GM23338 (cell line): Measurements from ENCODE around the gene PSMB10. TPM values are rescaled to one million over a fixed set of nuclear protein-coding genes. Genes with fewer than 3 reads are reported as not detected.
A peak's percentile ranks its signal among the peaks of the same experiment; 100 is the strongest.

Experiments
- ATAC-seq: fragments of 200-7000 bp; cut with Tn5 transposase; 3 replicates; pipeline ENCODE4 v1.9.1; 2020
- DNase-seq: peaks from one replicate; pipeline ENCODE4 v3.0.0-alpha.2; 2015; ENCODE audit warnings: low spot score
- H2AFZ ChIP-seq: fragments of 200-600 bp; sonication (generic); 2 replicates; pipeline ENCODE4 v1.8.0; 2016; ENCODE audit warnings: antibody characterized with exemption, mild to moderate bottlenecking, moderate library complexity
- H3F3A ChIP-seq: fragments of 200-600 bp; sonication (generic); replicated peaks from 2 replicates; pipeline ENCODE4 v1.8.0; 2017; ENCODE audit warnings: antibody characterized with exemption, mixed run types, low read depth
- H3K27ac ChIP-seq: fragments of 200-600 bp; sonication (generic); 2 replicates; pipeline ENCODE4 v1.6.1; 2016; ENCODE audit warnings: low read depth
- H3K27me3 ChIP-seq: fragments of 200-600 bp; sonication (generic); 2 replicates; pipeline ENCODE4 v1.8.0; 2016; ENCODE audit warnings: mild to moderate bottlenecking, mixed run types, moderate library complexity; ENCODE audit not compliant: insufficient read depth
- H3K36me3 ChIP-seq: fragments of 200-600 bp; sonication (generic); 2 replicates; pipeline ENCODE4 v1.8.0; 2016; ENCODE audit warnings: mild to moderate bottlenecking; ENCODE audit not compliant: insufficient read depth
- H3K4me1 ChIP-seq: fragments of 200-600 bp; sonication (generic); 2 replicates; pipeline ENCODE4 v1.8.0; 2016; ENCODE audit warnings: mild to moderate bottlenecking, moderate library complexity; ENCODE audit not compliant: insufficient read depth
- H3K4me2 ChIP-seq: fragments of 200-600 bp; sonication (generic); 2 replicates; pipeline ENCODE4 v1.7.1; 2017; ENCODE audit warnings: mixed run types
- H3K4me3 ChIP-seq: fragments of 200-600 bp; sonication (generic); 2 replicates; pipeline ENCODE4 v1.6.1; 2016; ENCODE audit warnings: mixed run types
- H3K79me2 ChIP-seq: fragments of 200-600 bp; sonication (generic); replicated peaks from 2 replicates; pipeline ENCODE4 v1.8.0; 2017; ENCODE audit warnings: mild to moderate bottlenecking; ENCODE audit not compliant: insufficient read depth
- H3K9me2 ChIP-seq: fragments of 200-600 bp; sonication (generic); 2 replicates; pipeline ENCODE4 v1.8.0; 2017; ENCODE audit not compliant: insufficient read depth
- H4K20me1 ChIP-seq: fragments of 200-600 bp; sonication (generic); replicated peaks from 2 replicates; pipeline ENCODE4 v1.8.0; 2017; ENCODE audit warnings: mild to moderate bottlenecking; ENCODE audit not compliant: insufficient read depth
- H3K27ac Mint-ChIP-seq: 2 replicates; pipeline ENCODE4 v1.8.0; 2020; ENCODE audit warnings: inconsistent platforms, mild to moderate bottlenecking, moderate library complexity, mixed read lengths
- H3K27me3 Mint-ChIP-seq: 3 replicates; pipeline ENCODE4 v1.8.0; 2022; ENCODE audit warnings: low read depth, mild to moderate bottlenecking, moderate library complexity, mixed read lengths, inconsistent platforms; ENCODE audit not compliant: insufficient read depth, poor library complexity
- H3K36me3 Mint-ChIP-seq: 3 replicates; pipeline ENCODE4 v1.8.0; 2021; ENCODE audit warnings: low read depth, mild to moderate bottlenecking, inconsistent platforms, moderate library complexity, mixed read lengths
- H3K4me1 Mint-ChIP-seq: 3 replicates; pipeline ENCODE4 v1.8.0; 2020; ENCODE audit warnings: mild to moderate bottlenecking, inconsistent platforms, mixed read lengths
- H3K4me3 Mint-ChIP-seq: 3 replicates; pipeline ENCODE4 v1.8.0; 2021; ENCODE audit warnings: moderate library complexity, mild to moderate bottlenecking, inconsistent platforms, mixed read lengths
- H3K9me3 Mint-ChIP-seq: 3 replicates; pipeline ENCODE4 v1.8.0; 2020; ENCODE audit warnings: moderate library complexity, mild to moderate bottlenecking, inconsistent platforms, mixed read lengths
- CREB1 ChIP-seq: fragments of 250-450 bp; sonication (Bioruptor Pico); IDR thresholded peaks from 2 replicates; pipeline ENCODE4 v1.5.0; 2020; ENCODE audit warnings: low read depth, mild to moderate bottlenecking, moderate library complexity
- CTCF ChIP-seq, 2 experiments: fragments of 200-600 bp in 1 of 2; sonication (generic) in 1 of 2; conservative IDR thresholded peaks; 2 replicates each; pipeline versions ENCODE4 v1.5.1 to v1.6.1; 2016 to 2017; ENCODE audit warnings: antibody characterized with exemption in 2 of 2, low read depth in 2 of 2, mild to moderate bottlenecking in 2 of 2, moderate library complexity in 1 of 2
- EZH2phosphoT487 ChIP-seq: fragments of 200-600 bp; sonication (generic); IDR thresholded peaks from one replicate; pipeline ENCODE4 v1.8.1; 2018; ENCODE audit warnings: antibody characterized with exemption; ENCODE audit not compliant: unreplicated experiment
- JUNB ChIP-seq: IDR thresholded peaks from one replicate; pipeline ENCODE4 v1.6.1; 2016; ENCODE audit warnings: antibody characterized with exemption; ENCODE audit not compliant: unreplicated experiment
- STAT1 ChIP-seq: IDR thresholded peaks from one replicate; pipeline ENCODE4 v1.6.1; 2016; ENCODE audit warnings: antibody characterized with exemption; ENCODE audit not compliant: unreplicated experiment
- ZNF114 ChIP-seq: fragments of 250-450 bp; sonication (Bioruptor Pico); IDR thresholded peaks from 2 replicates; pipeline ENCODE4 v1.5.0; 2020; ENCODE audit warnings: mild to moderate bottlenecking, moderate library complexity
- polyA plus RNA-seq: library from polyadenylated mRNA; unstranded; fragments of >200 nt; fragmentation: Nextera tagmentation; extraction: Ambion mirVana; gene quantifications from 2 replicates; pipeline ENCODE4 v1.2.1, GENCODE V29; 2016
- total RNA-seq: library from RNA; depleted of rRNA; stranded (reverse); fragments of >200 nt; shearing (Covaris generic); gene quantifications from 2 replicates; pipeline ENCODE4 v1.2.3, GENCODE V29; 2014

The PSMB10 gene
- total and polyA plus RNA-seq, 2 experiments from 2014 or later, result 27.5 to 114 TPM

GRCh38 chr16:67909056-67909742, 27.5 kb downstream of the PSMB10 start:
- H2AFZ ChIP-seq, result no peak overlapping the region
- no peak overlapping the region for H3K27ac ChIP-seq
- 0 out of 2 replicates have a peak, but pooled peaks cover 3% of the 10 kb centered on the region for H3K79me2 ChIP-seq
- H3K4me2 ChIP-seq, result no peak overlapping the region
- DNase-seq, result no peak
- no peak overlapping the region for H3K4me3 ChIP-seq
- TF ChIP-seq STAT1, result no peak
- TF ChIP-seq ZNF114, result no peak
- no peak for TF ChIP-seq CREB1 (CRISPR knock-in tag)
- H3K9me3 Mint-ChIP-seq, result no peaks in the 10 kb centered on the region
- no peak overlapping the region for H3K27ac Mint-ChIP-seq
- H3F3A ChIP-seq, result 0 out of 2 replicates have a peak, but pooled peaks cover 3% of the 10 kb centered on the region
- H3K4me3 Mint-ChIP-seq, result no peak overlapping the region
- peaks cover 3% of the 10 kb centered on the region; the same call in 2 of the 3 replicates for H3K4me1 Mint-ChIP-seq
- H3K9me2 ChIP-seq, result no peaks in the 10 kb centered on the region
- H3K27me3 Mint-ChIP-seq, result no peaks in the 10 kb centered on the region
- ATAC-seq, result no peak
- no peaks in the 10 kb centered on the region for H3K27me3 ChIP-seq
- H3K36me3 ChIP-seq, result no peaks in the 10 kb centered on the region; the same call in 1 of the 2 replicates
- no peaks in the 10 kb centered on the region for H3K4me1 ChIP-seq
- H4K20me1 ChIP-seq, result peaks cover 4% of the 10 kb centered on the region; the same call in 1 of the 2 replicates
- H3K36me3 Mint-ChIP-seq, result peaks cover 19% of the 10 kb centered on the region

GRCh38 chr16:67907397-67908180, 29.1 kb downstream of the PSMB10 start:
- 0 out of 2 replicates have a peak, but pooled peaks cover 3% of the 10 kb centered on the region for H3K79me2 ChIP-seq
- no peak overlapping the region for H2AFZ ChIP-seq
- Mint-ChIP-seq H3K27ac (peak overlapping the region; percentile 52; the same call in 1 of the 2 replicates), H3K9me3 (no peaks in the 10 kb centered on the region), H3K36me3 (peaks cover 24% of the 10 kb centered on the region), H3K4me3 (no peak overlapping the region; the same call in 2 of the 3 replicates), H3K4me1 (no peaks in the 10 kb centered on the region), H3K27me3 (peaks cover 2% of the 10 kb centered on the region)
- H3K36me3 ChIP-seq, result no peaks in the 10 kb centered on the region; the same call in 1 of the 2 replicates
- ATAC-seq, result peak; percentile 45; the same call in 2 of the 3 replicates
- H4K20me1 ChIP-seq, result peaks cover 6% of the 10 kb centered on the region; the same call in 1 of the 2 replicates
- H3K4me3 ChIP-seq, result no peak overlapping the region
- H3K4me2 ChIP-seq, result no peak overlapping the region
- H3K9me2 ChIP-seq, result no peaks in the 10 kb centered on the region
- no peaks in the 10 kb centered on the region for H3K27me3 ChIP-seq
- 0 out of 2 replicates have a peak, but pooled peaks cover 3% of the 10 kb centered on the region for H3F3A ChIP-seq
- DNase-seq, result no peak
- no peak overlapping the region for H3K27ac ChIP-seq
- H3K4me1 ChIP-seq, result no peaks in the 10 kb centered on the region
- peak in 1 of 2 experiments; percentile 10; a peak in 1 of 4 replicates for TF ChIP-seq CTCF (conservative IDR thresholded peaks at IDR 0.05; ENCODE audit: low read depth in 2 of 2)
- no peak for TF ChIP-seq CREB1 (CRISPR knock-in tag)

DNA sequence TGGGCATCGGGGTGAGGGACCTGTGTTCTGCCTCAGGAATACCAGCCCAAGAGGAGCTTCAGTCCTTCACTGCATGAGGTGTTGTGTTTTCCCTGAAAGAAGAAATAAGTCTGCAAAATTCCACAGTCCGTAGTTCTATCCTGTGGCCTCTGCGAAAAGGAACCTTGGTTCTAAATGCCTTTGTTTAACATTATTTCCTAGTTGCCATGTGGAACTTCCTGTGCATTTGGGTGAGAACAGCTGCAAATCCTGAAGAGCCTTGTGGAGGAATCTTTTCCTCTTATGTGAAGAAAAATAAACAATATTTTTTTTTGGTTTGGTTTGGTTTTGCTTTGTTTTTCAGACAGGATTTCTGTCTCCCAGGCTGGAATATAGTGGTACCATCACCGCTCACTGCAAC, 33.8 kb downstream of the PSMB10 start:
- Mint-ChIP-seq H3K9me3 (no peaks in the 10 kb centered on the region), H3K4me3 (no peak overlapping the region), H3K4me1 (no peaks in the 10 kb centered on the region), H3K27ac (no peak overlapping the region), H3K27me3 (peaks cover 4% of the 10 kb centered on the region), H3K36me3 (peaks cover 9% of the 10 kb centered on the region; the same call in 2 of the 3 replicates)
- Histone ChIP-seq H4K20me1 (peaks cover 8% of the 10 kb centered on the region; the same call in 1 of the 2 replicates), H3K4me3 (no peak overlapping the region), H3K4me1 (no peaks in the 10 kb centered on the region), H3K27me3 (no peaks in the 10 kb centered on the region), H3F3A (0 out of 2 replicates have a peak, but pooled peaks cover 3% of the 10 kb centered on the region), H3K36me3 (no peaks in the 10 kb centered on the region), H3K4me2 (no peak overlapping the region), H3K79me2 (peaks cover 33% of the 10 kb centered on the region), H2AFZ (no peak overlapping the region), H3K9me2 (no peaks in the 10 kb centered on the region), H3K27ac (peak overlapping the region; percentile 72; the same call in 1 of the 2 replicates)
- no peak for ATAC-seq
- no peak for DNase-seq
- TF ChIP-seq STAT1 (no peak), JUNB (no peak), EZH2phosphoT487 (no peak), CREB1 (CRISPR knock-in tag) (no peak), ZNF114 (no peak)
